ENCODE measurements around the gene PRDM7.

PRDM7 gene

GRCh38 chr16:90007015-90007414 lies 70.1 kb downstream of the PRDM7 start:
- peaks cover 7 to 8% of the 10 kb centered on the region in 2 experiments for H3K4me1 ChIP-seq (ENCODE audit: control insufficient read depth in 1 of 2, insufficient read depth in 1 of 2, low read depth in 1 of 2, low read length in 1 of 2)
- no peaks in the 10 kb centered on the region for H3K9me3 ChIP-seq
- H3K27ac ChIP-seq = no peak overlapping the region
- peaks cover 35% of the 10 kb centered on the region for H3K27me3 ChIP-seq
- no peak overlapping the region for H3K4me3 ChIP-seq (ENCODE audit: low read depth in 1 of 2, low read length in 1 of 2)
- TF ChIP-seq, protein P1, sequence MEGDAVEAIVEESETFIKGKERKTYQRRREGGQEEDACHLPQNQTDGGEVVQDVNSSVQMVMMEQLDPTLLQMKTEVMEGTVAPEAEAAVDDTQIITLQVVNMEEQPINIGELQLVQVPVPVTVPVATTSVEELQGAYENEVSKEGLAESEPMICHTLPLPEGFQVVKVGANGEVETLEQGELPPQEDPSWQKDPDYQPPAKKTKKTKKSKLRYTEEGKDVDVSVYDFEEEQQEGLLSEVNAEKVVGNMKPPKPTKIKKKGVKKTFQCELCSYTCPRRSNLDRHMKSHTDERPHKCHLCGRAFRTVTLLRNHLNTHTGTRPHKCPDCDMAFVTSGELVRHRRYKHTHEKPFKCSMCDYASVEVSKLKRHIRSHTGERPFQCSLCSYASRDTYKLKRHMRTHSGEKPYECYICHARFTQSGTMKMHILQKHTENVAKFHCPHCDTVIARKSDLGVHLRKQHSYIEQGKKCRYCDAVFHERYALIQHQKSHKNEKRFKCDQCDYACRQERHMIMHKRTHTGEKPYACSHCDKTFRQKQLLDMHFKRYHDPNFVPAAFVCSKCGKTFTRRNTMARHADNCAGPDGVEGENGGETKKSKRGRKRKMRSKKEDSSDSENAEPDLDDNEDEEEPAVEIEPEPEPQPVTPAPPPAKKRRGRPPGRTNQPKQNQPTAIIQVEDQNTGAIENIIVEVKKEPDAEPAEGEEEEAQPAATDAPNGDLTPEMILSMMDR (IDR thresholded peaks at IDR 0.05) = no peak
- H3K36me3 ChIP-seq = no peaks in the 10 kb centered on the region

All from neutrophil (primary cell).